DMS 273 (cell line): ENCODE data around the gene MEST.
"Not testable (repeated sequence)": the region's sequence is repeated elsewhere in the genome, so short reads cannot be mapped to it uniquely, and the experiment has no call there.

Source experiments
- DNase-seq: peaks from one replicate; lab custom pipeline; 2025; ENCODE audit not compliant: unreplicated experiment; lab: John Stamatoyannopoulos, UW

MEST gene

DNA sequence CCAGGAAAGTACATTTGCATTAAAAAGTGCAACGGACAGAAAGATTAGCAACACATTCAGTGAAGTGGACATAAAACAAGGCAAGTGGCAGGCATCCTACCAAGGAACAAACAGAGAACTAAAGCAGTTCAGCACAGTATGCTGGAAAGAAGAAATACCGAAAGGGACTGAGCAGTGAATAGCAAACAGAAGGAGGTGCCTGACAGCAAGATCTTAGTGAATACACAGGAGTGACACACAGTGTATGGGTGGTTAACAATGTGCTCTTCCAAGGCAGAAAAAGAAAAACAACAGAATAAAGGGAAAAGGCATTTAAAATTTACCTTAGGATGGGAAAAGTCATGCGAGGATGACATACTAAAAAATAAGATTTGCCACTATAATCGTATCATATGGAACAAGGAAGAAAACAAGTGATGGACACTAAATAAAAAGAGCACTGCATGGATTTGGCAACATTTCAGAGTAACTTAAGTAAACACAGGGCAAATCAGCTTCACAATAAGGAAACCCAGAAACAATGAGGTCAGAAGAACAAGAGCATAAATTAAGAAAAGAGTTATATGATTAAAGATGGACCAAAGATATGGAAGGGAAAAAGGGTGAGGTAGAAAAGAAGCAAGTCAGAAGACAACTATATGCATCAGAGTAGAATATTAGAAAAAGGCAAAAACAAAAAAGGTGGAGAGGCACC is 29.5 kb downstream of the MEST start:
- no peak for DNase-seq

DNA sequence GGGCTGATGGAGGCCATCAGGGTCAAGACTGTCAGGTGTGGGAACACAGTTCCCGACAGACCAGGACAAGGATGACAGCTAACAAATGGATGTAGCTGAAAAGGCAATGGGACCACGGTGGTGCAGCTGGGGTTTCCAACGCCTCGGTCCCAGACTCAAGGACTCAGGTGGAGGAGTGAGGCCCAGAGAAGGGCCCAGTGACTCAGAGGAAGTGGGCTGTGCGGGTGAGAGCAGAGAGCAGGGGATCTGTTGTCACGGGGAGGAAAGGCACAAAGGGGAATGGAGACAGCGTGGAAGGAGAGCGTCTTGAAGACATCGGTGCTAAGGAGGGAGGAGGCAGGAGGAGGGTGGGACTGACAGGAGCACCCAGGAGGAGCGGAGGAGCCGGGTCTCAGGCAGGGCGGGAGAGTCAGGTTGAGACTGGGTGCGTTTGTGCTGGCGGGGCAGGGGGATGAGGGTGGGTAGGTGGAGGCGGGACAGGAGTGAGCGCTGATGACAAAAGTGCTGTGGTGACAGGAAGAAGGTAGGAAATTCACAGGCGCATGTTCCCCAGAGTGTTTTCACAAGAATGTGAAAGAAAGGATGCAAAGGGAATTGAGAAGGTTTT is 31.7 kb downstream of the MEST start:
- DNase-seq, result not testable (repeated sequence)

DNA sequence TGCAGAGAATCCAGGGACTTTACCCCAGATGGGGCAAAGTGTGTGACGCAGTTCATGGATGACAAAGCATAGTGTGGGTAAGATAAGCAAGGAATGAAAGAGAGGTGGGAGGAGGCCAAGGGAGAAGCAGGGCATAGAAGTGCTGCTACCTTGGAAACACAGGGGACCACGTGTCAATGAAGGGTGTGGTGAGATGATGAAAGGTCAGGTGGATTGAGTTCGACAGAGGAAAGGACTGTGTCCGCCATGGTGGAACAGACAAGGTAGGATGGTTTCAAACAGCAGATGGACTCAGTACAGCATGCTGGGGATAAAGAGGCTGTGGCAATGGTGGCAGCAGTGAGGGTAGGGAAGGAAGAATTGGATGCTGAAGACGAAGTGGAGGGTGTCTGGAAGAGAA is 32.7 kb downstream of the MEST start:
- DNase-seq, result no peak

DNA sequence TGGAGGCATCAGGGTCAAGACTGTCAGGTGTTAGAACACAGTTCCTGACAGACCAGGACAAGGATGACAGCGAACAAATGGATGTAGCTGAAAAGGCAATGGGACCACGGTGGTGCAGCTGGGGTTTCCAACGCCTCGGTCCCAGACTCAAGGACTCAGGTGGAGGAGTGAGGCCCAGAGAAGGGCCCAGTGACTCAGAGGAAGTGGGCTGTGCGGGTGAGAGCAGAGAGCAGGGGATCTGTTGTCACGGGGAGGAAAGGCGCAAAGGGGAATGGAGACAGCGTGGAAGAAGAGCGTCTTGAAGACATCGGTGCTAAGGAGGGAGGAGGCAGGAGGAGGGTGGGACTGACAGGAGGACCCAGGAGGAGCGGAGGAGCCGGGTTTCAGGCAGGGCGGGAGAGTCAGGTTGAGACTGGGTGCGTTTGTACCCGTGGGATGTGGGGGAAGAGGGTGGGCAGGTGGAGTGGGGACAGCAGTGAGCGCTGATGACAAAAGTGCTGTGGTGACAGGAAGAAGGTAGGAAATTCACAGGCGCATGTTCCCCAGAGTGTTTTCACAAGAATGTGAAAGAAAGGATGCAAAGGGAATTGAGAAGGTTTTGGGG is 36.0 kb downstream of the MEST start:
- DNase-seq, result not testable (repeated sequence)

DNA sequence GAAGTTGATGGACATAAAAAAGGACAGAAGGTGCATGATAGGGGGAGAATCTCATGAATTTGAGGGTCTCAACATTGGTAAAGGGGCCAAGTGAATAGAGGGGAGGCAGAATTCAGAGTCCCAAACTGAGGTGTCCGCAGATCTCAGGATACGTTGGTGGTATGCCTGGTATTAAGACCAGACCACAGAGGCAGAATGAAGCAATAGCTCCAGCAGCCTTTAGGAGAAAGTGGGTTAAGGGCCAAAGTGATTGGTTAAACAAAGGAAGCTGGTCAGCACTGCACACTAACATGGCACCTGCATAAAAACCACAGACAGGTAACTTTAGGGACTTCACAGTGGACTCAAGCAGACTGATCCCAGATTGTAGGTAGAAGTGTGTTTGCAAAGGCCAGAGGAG is 37.5 kb downstream of the MEST start:
- DNase-seq, result no peak

DNA sequence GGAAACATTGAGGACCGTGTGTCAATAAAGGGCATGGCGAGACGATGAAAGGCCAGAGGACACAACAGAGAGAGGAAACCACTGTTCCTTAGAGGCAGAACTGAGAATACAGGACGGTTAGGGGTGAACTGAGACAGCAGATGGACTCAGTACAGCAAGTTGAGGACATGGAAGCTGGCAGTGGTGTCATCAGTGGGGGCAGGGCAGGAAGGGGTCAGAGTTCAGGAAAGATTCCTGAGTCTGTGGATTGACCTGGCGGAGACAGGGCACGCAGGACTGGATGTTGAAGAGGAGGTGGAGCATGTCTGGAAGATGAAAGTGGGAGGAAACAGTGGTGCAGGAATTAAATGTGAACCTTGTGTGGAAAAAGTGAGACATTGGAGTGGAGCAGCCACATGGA is 46.0 kb downstream of the MEST start:
- not testable (repeated sequence) for DNase-seq

DNA sequence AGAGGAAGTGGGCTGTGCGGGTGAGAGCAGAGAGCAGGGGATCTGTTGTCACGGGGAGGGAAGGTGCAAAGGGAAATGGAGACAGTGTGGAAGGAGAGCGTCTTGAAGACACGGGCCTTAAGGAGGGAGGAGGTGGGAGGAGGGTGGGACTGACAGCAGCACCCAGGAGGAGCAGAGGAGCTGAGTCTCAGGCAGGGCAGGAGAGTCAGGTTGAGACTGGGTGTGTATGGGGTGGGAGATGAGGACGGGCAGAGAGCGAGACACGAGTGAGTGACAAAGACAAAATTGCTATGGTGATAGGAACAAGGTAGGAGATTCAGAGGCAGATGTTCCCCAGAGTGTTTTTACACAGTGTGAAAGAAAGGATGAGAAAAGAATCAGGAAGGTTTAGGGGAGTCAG is 49.4 kb downstream of the MEST start:
- DNase-seq, result not testable (repeated sequence)

DNA sequence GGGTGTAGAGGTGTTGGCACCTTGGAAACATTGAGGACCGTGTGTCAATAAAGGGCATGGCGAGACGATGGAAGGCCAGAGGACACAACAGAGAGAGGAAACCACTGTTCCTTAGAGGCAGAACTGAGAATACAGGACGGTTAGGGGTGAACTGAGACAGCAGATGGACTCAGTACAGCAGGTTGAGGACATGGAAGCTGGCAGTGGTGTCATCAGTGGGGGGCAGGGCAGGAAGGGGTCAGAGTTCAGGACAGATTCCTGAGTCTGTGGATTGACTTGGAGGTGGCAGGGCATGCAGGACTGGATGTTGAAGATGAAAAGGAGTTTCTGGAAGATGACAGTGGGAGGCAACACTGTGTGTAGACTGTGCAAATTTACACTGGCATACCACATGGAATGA is 50.4 kb downstream of the MEST start:
- DNase-seq, result not testable (repeated sequence)

DNA sequence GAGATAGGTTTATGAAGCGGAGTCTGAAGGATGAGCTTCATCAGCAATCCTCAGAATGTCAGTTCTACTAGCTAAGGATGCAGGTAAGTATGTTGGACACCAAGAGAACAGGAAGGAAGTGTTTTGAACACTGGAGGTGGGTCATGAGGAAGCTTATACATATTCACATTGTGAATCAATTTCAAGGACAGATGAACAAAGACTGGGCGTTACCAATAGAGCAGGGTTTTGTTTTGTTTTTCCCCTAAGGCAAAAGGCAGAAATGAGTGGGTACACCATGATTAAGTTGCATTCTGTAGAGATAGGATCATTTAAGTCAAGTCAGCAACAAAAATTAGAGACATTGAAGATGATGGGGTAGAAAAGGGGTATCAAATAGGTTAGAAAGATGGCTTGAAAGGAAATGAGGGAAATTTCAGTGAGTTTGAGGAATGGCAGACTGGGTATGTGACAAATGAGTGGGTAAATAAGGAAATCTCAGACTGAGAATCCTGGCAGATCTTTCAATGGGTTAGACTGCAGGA is 51.7 kb downstream of the MEST start:
- DNase-seq, result no peak

DNA sequence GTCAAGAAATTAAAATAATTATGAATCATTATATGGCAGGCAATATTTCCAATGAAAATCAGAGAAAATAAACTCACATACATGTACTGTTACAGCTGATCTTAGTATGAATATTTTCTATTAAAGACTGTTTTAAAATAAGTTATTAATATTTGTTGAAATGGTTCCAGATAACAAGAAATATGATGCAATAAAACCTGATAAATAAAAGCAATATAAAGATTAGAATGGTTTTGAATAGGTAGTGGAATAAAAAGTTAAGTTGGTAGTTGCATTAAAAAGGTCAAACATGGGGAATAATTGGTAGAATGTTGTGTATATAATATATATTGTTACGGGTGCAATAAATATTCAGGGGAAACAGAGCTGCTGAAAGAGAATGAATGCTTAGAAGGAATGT is 52.5 kb downstream of the MEST start:
- DNase-seq, result no peak

DNA sequence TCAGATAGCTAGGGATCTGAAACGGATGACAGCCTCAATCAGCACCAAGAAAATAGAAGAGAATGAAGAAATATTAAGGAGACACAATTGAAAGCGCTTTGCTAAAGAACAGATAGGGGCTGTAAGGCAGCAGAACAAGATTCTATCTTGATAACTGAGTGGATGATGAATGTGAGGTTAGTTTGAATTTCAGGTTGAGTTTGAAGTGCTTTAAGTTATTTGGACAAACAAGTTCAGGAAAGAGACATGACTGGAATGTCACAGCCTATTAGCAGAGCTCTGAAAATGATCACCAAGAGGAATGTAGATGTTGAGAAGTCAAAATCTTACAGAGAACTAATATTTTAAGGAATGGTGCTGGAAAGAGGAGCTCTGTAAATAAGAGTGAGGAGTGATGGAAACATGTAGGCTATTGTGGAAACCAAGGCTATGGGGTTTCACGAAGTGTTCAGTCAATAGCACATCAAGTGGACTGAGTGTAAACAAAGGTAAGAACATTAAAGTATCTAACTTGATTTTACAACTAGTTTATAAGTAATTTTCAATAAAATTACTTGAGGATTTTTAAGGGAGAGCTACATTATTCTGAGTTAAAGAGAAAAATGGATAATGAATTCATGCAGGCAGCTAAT is 61.6 kb downstream of the MEST start:
- no peak for DNase-seq

DNA sequence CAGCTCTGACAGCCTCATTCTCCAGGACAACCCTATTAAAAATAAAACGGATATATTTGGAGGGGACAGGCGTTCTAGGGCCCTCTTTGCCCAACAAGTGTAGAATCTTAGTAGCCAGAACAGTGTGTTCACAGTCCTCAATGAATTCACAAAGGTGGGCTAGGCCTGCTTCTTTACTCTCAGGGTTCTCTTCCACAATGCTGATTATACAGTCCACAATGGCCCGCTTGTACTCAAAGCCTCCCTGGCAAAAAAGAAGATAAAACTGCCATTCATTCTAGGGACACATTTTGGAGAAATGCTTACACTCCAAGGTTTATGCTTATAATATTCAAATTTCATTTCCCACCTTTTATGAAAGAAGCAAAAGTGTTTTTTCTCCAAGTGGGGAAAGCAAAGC is 62.6 kb downstream of the MEST start:
- no peak for DNase-seq
